ENCODE results near the gene PSMC4. TPM values are rescaled to one million over a fixed set of nuclear protein-coding genes. Genes with fewer than 3 reads are reported as not detected.
A peak's percentile ranks its signal among the peaks of the same experiment; 100 is the strongest.

PSMC4 gene
- total RNA-seq, 1 donor from 2014 or later: 97.6 TPM

DNA sequence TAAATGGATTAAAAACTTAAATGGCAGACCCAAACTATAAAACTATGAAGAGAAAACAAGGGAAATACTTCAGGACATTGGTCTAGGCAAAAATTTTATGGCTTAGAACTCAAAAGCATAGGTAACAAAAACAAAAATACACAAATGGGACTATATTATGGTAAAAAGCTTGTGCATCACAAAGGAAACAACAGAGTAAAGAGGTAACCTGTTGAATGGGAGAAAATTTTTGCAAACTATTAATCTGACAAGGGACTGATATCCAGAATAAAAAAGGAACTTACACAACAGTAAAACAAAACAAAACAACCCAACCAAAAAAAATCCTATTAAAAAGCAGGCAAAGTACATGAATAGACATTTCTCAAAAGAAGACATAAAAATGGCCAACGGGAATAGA is 16.6 kb downstream of the PSMC4 start:
- no peak for DNase-seq (ENCODE audit: low spot score)

GRCh38 chr19:39993605-39994004 is 22.6 kb downstream of the PSMC4 start:
- no peak for DNase-seq (ENCODE audit: low spot score)

DNA sequence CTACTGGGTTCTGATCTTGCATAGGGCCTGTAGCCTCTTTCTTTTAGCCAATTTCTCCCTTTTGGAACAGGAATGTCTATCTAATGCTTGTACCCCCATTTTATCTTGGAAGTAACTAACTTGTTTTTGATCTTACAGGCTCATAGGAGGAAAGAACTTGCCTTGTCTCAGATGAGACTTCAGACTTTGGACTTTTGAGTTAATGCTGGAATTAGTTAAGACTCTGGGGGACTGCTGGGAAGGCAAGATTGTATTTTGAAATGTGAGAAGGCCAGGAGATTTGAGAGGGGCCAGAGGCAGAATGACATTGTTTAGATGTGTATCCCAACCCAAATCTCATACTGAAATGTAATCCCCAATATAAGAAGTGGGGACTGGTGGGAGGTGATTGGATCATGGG is 23.4 kb downstream of the PSMC4 start:
- no peak for DNase-seq (ENCODE audit: low spot score)

GRCh38 chr19:39995794-39996193 is 24.8 kb downstream of the PSMC4 start:
- no peak for DNase-seq (ENCODE audit: low spot score)

GRCh38 chr19:39996218-39996810 is 25.3 kb downstream of the PSMC4 start:
- no peak for DNase-seq (ENCODE audit: low spot score)

GRCh38 chr19:39996811-39997637 is 26.1 kb downstream of the PSMC4 start, which contains the start of gene ZNF546:
TSS of gene ZNF546 (plus strand) at chr19:39997060. CDS start at chr19:39998327, 1,267 bp downstream.
- DNase-seq (ENCODE audit: low spot score): peak; percentile 91

DNA sequence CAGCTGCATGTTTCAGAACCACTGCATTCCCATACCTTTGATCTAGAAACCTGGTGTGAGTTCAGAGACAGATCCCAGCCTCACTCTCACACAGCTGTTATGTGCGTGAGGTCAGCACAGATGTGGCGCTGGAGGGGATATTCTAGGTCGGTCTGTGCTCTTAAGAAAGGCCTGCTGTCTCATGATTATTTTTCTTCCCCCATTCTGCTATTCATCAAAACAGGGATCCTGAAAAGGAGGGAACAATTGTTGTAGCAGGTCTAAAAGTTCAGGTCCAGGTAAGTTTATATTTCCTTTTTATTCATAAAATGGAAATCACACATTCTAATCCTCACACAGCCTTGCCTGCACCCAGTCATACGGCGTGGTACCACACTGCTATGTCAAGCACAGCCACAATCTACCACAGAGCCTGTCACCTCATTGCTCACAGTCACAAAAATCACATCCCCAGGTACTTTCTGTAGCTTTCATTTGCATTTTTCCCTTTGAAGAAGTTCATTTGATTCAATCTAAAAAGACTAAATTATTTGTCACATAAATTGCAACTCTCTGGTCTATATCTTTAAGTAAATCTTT is 26.8 kb downstream of the PSMC4 start:
- no peak for DNase-seq (ENCODE audit: low spot score)

DNA sequence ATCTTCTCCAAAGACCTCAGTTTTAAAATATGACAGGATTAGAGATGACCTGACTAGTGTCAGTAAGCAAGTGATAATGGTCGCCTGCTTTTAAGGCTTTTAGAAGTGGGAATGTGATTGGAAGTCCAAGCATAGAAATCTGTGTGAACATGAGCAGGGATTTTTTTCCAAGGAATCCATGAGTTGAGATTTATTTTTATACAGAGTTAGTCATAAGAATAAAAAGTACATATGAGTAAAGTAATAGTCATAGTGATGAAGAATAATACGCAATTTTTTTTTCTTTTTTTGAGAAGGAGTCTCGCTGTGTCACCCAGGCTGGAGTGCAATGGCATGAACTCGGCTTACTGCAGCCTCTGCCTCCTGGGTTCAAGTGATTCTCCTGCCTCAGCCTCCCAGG is 27.5 kb downstream of the PSMC4 start:
- no peak for DNase-seq (ENCODE audit: low spot score)

DNA sequence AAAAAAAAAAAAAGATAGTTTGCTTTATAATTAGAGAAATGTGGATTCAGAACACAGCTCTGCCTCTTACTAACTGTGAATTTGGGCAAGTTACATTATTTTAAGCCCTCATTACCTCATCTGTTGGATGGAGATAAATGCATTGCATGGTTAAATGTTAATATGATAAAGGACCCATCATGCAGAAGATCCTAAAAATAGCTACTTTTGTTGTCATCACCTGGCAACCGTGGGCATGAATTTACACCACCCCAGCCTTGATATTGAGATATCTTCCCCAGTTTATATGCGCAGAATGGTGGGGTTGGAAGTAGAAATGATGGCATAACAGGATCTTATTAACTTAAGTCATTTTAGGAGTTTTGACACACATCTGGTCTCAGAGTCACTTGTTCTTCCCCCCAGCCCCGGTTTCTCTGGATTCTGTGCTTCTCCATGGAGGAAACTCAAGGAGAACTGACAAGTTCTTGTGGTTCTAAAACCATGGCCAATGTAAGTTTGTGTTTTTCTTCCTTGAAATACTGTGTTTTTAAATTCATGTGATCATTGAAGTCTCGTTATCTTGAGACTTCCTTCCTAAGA is 34.8 kb downstream of the PSMC4 start:
- no peak for DNase-seq (ENCODE audit: low spot score)

GRCh38 chr19:40006273-40006691 is 35.3 kb downstream of the PSMC4 start:
- no peak for DNase-seq (ENCODE audit: low spot score)

- no peak for DNase-seq (ENCODE audit: low spot score)
Measured at GRCh38 chr19:40009674-40010073, 38.7 kb downstream of the PSMC4 start.

DNA sequence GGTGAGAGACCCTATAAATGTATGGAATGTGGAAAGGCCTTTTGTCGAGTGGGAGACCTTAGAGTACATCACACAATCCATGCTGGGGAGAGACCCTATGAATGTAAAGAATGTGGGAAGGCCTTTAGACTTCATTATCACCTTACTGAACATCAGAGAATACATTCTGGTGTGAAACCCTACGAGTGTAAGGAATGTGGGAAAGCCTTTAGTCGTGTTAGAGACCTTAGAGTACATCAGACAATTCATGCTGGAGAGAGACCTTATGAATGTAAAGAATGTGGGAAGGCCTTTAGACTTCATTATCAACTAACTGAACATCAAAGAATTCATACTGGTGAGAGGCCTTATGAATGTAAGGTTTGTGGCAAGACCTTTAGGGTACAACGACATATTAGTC is 43.0 kb downstream of the PSMC4 start:
- no peak for DNase-seq (ENCODE audit: low spot score)

DNA sequence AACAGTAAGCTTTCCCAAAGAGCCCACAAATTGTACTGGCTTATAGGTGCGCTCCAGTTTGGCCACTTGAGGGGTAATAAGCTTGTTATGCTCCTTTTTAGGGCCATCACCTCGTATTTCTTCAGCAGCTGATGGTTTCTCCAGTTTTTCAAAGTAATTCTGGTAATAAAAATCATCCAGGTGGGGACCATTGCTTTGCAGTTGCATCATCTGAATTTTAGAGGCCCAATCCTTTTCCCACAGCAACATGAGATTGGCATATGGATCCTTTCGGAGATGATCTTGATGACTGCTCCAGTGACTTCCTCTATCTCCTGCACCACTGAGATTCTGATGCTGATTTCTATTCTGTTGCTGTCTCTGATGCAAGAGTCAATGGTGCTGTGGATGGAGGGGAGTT is 53.0 kb downstream of the PSMC4 start:
- no peak for DNase-seq (ENCODE audit: low spot score)

DNA sequence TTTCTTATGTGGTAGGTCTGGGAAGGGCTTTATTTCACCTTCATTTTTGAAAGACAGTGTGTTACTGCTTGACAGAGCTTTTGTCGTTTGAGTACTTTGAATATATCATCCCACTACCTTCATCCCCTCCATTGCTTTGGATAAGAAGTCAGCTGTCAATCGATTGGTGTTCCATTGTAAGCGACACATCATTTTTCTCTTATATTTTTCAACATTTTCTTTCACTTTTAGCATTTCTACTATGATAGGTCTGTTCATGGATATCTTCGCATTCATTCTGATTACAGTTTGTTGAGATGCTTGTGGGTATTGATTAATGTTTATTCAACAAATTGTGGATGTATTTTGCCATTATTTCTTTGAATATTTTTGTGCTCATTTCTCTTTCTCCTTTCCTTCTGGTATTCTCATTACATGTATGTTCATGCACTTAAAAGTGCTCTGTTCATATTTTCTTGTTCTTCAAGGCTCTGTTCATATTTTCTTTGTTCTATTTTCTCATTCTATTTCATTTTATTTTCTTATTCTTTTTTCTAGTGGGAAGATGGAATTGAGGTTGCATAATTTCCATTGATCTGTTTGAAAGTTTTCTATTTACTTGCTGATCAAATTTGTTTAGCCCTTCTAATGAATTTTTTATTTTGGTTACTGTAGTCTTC is 55.1 kb downstream of the PSMC4 start:
- no peak for DNase-seq (ENCODE audit: low spot score)

GRCh38 chr19:40026597-40026970 is 55.6 kb downstream of the PSMC4 start:
- no peak for DNase-seq (ENCODE audit: low spot score)

Other genes with a start within 250 kb of the PSMC4 start
- gene CLC, start 233.1 kb upstream of the PSMC4 start, total RNA-seq: not detected
- gene LEUTX, start 192.3 kb upstream of the PSMC4 start, total RNA-seq: not detected
- 19.7 TPM for gene DYRK1B, start 137.0 kb upstream of the PSMC4 start, total RNA-seq
- gene FBL, start 124.8 kb upstream of the PSMC4 start, total RNA-seq: 311 TPM
- gene FCGBP, start 36.5 kb upstream of the PSMC4 start, total RNA-seq: 37.0 TPM
- gene ZNF546, start 25.9 kb downstream of the PSMC4 start, total RNA-seq: 7.9 TPM
- 38.2 TPM for gene ZNF780B, start 85.1 kb downstream of the PSMC4 start, total RNA-seq
- gene ZNF780A, start 119.8 kb downstream of the PSMC4 start, total RNA-seq: 31.3 TPM
- gene MAP3K10, start 220.3 kb downstream of the PSMC4 start, total RNA-seq: 14.4 TPM
- not detected for gene TTC9B, start 247.2 kb downstream of the PSMC4 start, total RNA-seq